CD8-positive, alpha-beta memory T cell (primary cell): Measurements from ENCODE around the gene CCDC15. TPM values are rescaled to one million over a fixed set of nuclear protein-coding genes. Genes with fewer than 3 reads are reported as not detected.
A peak's percentile ranks its signal among the peaks of the same experiment; 100 is the strongest.
"Not testable (repeated sequence)": the region's sequence is repeated elsewhere in the genome, so short reads cannot be mapped to it uniquely, and the experiment has no call there.

ENCODE experiments used
- CTCF ChIA-PET: fragments of 350-600 bp; sonication (Branson Sonifier 250); formaldehyde crosslinking; loops from one replicate; lab custom pipeline; 2021; ENCODE audit warnings: antibody characterized with exemption; lab: Charles Lee
- POLR2A ChIA-PET: fragments of 350-600 bp; sonication (Branson Sonifier 250); formaldehyde crosslinking; loops from one replicate; lab custom pipeline; 2021; ENCODE audit warnings: antibody characterized with exemption; lab: Charles Lee
- DNase-seq, 5 donors: peaks; one replicate each; pipeline versions ENCODE4 v3.0.0 to v3.0.0-alpha.2; 2020 to 2022; ENCODE audit warnings: mixed read lengths in 1 of 5
- H3K27ac ChIP-seq: one replicate; pipeline ENCODE4 v1.7.0; 2013; ENCODE audit warnings: low read depth, mild to moderate bottlenecking, low read length, moderate library complexity
- H3K27me3 ChIP-seq: 2 replicates; pipeline ENCODE4 v1.7.0; 2013; ENCODE audit warnings: low read length, mild to moderate bottlenecking; ENCODE audit not compliant: insufficient read depth, poor library complexity, severe bottlenecking
- H3K36me3 ChIP-seq: 2 replicates; pipeline ENCODE4 v1.7.0; 2013; ENCODE audit warnings: mild to moderate bottlenecking, low read length, moderate library complexity; ENCODE audit not compliant: insufficient read depth
- H3K4me1 ChIP-seq: 2 replicates; pipeline ENCODE4 v1.7.0; 2013; ENCODE audit warnings: mild to moderate bottlenecking, low read length, moderate library complexity; ENCODE audit not compliant: insufficient read depth
- H3K4me3 ChIP-seq: 2 replicates; pipeline ENCODE4 v1.7.0; 2013; ENCODE audit warnings: mild to moderate bottlenecking, low read length
- H3K9me3 ChIP-seq: 2 replicates; pipeline ENCODE4 v1.7.0; 2013; ENCODE audit warnings: mild to moderate bottlenecking, low read length
- H3K27ac Mint-ChIP-seq, 8 donors: one replicate each; pipeline ENCODE4 v1.8.0; 2020 to 2021; ENCODE audit warnings: mixed read lengths in 8 of 8, mild to moderate bottlenecking in 6 of 8, inconsistent platforms in 3 of 8, moderate library complexity in 3 of 8
- H3K27me3 Mint-ChIP-seq, 2 donors: one replicate each; pipeline ENCODE4 v1.8.0; 2020 to 2021; ENCODE audit warnings: mixed read lengths in 2 of 2, mild to moderate bottlenecking in 1 of 2, moderate library complexity in 1 of 2
- H3K36me3 Mint-ChIP-seq, 3 donors: one replicate each; pipeline ENCODE4 v1.8.0; 2020 to 2021; ENCODE audit warnings: mixed read lengths in 3 of 3, inconsistent platforms in 1 of 3, mild to moderate bottlenecking in 1 of 3
- H3K4me1 Mint-ChIP-seq, 3 donors: one replicate each; pipeline ENCODE4 v1.8.0; 2020 to 2021; ENCODE audit warnings: mixed read lengths in 3 of 3, inconsistent platforms in 1 of 3, mild to moderate bottlenecking in 1 of 3
- H3K4me3 Mint-ChIP-seq, 7 donors: one replicate each; pipeline ENCODE4 v1.8.0; 2020 to 2021; ENCODE audit warnings: mixed read lengths in 7 of 7, mild to moderate bottlenecking in 6 of 7, moderate library complexity in 4 of 7, inconsistent platforms in 2 of 7
- H3K9me3 Mint-ChIP-seq, 5 donors: one replicate each; pipeline ENCODE4 v1.8.0; 2020 to 2022; ENCODE audit warnings: mixed read lengths in 5 of 5, mild to moderate bottlenecking in 3 of 5, moderate library complexity in 2 of 5, inconsistent platforms in 1 of 5
- polyA plus RNA-seq: library from polyadenylated mRNA; unstranded; fragments of 300-500 nt; fragmentation: Illumina TruSeq; gene quantifications from one replicate; pipeline ENCODE4 v1.2.3, GENCODE V29; 2021
- total RNA-seq, 2 experiments: library from RNA; stranded (reverse); gene quantifications; one replicate each; pipeline ENCODE4 v1.2.3, GENCODE V29; 2021

The CCDC15 gene
- total and polyA plus RNA-seq, 3 experiments from 2014 or later = 1.6 to 3.7 (median 3.6) TPM

GRCh38 chr11:125088576-125089455 lies 134.8 kb downstream of the CCDC15 start:
- H3K9me3 Mint-ChIP-seq = no peaks in the 10 kb centered on the region
- H3K36me3 Mint-ChIP-seq = peaks cover 0 to 10% (median under 1%) of the 10 kb centered on the region in 3 donors
- no peaks in the 10 kb centered on the region for H3K4me1 ChIP-seq
- ChIA-PET CTCF (interaction anchor here (3.8 kb wide), 1 partner anchor 53 kb away, joined by 21 read pairs; no protein-coding TSS in a partner anchor), POLR2A (no interaction called here)
- no peaks in the 10 kb centered on the region for H3K36me3 ChIP-seq
- peaks cover 2 to 3% of the 10 kb centered on the region in 2 donors for H3K27me3 Mint-ChIP-seq
- no peaks in the 10 kb centered on the region for H3K9me3 ChIP-seq
- H3K27me3 ChIP-seq = no peaks in the 10 kb centered on the region
- no peak overlapping the region for H3K27ac ChIP-seq
- DNase-seq = no peak
- H3K4me3 ChIP-seq = no peak overlapping the region
- no peak overlapping the region for H3K4me3 Mint-ChIP-seq
- peak overlapping the region in 1 of 8 donors; percentile 72 for H3K27ac Mint-ChIP-seq
- no peaks in the 10 kb centered on the region for H3K4me1 Mint-ChIP-seq

DNA sequence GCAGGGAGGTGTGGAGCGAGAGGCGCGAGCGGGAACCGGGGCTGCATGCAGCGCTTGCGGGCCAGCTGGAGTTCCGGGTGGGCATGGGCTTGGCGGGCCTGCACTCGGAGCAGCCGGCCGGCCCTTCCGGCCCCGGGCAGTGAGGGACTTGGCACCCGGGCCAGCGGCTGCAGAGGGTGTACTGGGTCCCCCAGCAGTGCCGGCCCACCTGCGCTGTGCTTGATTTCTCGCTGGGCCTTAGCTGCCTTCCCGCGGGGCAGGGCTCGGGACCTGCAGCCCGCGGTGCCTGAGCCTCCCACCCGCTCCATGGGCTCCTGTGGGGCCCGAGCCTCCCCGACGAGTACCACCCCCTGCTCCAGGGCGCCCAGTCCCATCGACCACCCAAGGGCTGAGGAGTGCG lies 135.5 kb downstream of the CCDC15 start:
- H3K36me3 ChIP-seq, H3K27ac Mint-ChIP-seq, POLR2A ChIA-PET, H3K9me3 ChIP-seq, H3K9me3 Mint-ChIP-seq, H3K4me1 Mint-ChIP-seq, H3K4me3 Mint-ChIP-seq, H3K4me3 ChIP-seq, H3K27me3 ChIP-seq, H3K27me3 Mint-ChIP-seq, DNase-seq, H3K27ac ChIP-seq, H3K4me1 ChIP-seq, H3K36me3 Mint-ChIP-seq: not testable (repeated sequence)
- CTCF ChIA-PET = interaction anchor here (3.8 kb wide), 1 partner anchor 52 kb away, joined by 21 read pairs; no protein-coding TSS in a partner anchor

DNA sequence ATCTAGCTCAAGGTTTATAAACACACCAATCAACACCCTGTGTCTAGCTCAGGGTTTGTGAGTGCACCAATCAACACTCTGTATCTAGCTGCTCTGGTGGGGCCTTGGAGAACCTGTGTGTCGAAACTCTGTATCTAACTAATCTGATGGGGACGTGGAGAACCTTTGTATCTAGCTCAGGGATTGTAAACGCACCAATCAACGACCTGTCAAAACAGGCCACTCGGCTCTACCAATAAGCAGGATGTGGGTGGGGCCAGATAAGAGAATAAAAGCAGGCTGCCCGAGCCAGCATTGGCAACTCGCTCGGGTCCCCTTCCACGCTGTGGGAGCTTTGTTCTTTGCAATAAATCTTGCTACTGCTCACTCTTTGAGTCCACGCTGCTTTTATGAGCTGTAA lies 136.1 kb downstream of the CCDC15 start:
- H3K9me3 Mint-ChIP-seq, DNase-seq, H3K27me3 ChIP-seq, POLR2A ChIA-PET, H3K9me3 ChIP-seq, H3K4me1 Mint-ChIP-seq, H3K4me3 Mint-ChIP-seq, H3K27me3 Mint-ChIP-seq, H3K4me1 ChIP-seq, H3K27ac ChIP-seq, H3K36me3 Mint-ChIP-seq, H3K36me3 ChIP-seq, H3K4me3 ChIP-seq: not testable (repeated sequence)
- CTCF ChIA-PET = interaction anchor here (1.0 to 3.8 kb wide), 3 partner anchors 21 to 52 kb away, joined by 3 to 21 read pairs (median 17); partner anchors contain the start of gene TMEM218
- H3K27ac Mint-ChIP-seq = peak overlapping the region in 1 of 8 donors; percentile 33

- H3K27ac Mint-ChIP-seq = peak overlapping the region in 1 of 8 donors; percentile 33
- no peaks in the 10 kb centered on the region for H3K4me1 ChIP-seq
- POLR2A ChIA-PET = no interaction called here
Observed at GRCh38 chr11:125090816-125091215, 136.8 kb downstream of the CCDC15 start.

More at GRCh38 chr11:125090816-125091215, 136.8 kb downstream of the CCDC15 start:
- H3K27me3 Mint-ChIP-seq = no peaks in the 10 kb centered on the region
- no peak overlapping the region for H3K4me3 ChIP-seq
- H3K9me3 ChIP-seq = no peaks in the 10 kb centered on the region
- no peaks in the 10 kb centered on the region for H3K9me3 Mint-ChIP-seq
- H3K36me3 Mint-ChIP-seq = peaks cover 0 to 14% (median 7%) of the 10 kb centered on the region in 3 donors
- H3K27ac ChIP-seq = no peak overlapping the region
- CTCF ChIA-PET = interaction anchor here (0.8 to 3.8 kb wide), 9 partner anchors 20 to 90 kb away, joined by 3 to 21 read pairs (median 3); partner anchors contain the start of gene TMEM218
- no peak overlapping the region for H3K4me3 Mint-ChIP-seq
- H3K36me3 ChIP-seq = no peaks in the 10 kb centered on the region
- DNase-seq = no peak
- H3K4me1 Mint-ChIP-seq = no peaks in the 10 kb centered on the region
- no peaks in the 10 kb centered on the region for H3K27me3 ChIP-seq

Other genes with a start within 250 kb of the CCDC15 start
- 1 to 10 TPM; 4.6 to 6.4 TPM for gene NRGN, start 214.3 kb upstream of the CCDC15 start, total RNA-seq
- not detected for gene NRGN, start 214.3 kb upstream of the CCDC15 start, polyA plus RNA-seq
- gene VSIG2, start 201.9 kb upstream of the CCDC15 start, total RNA-seq = under 1 TPM; 0.24 to 0.40 TPM
- not detected for gene VSIG2, start 201.9 kb upstream of the CCDC15 start, polyA plus RNA-seq
- under 1 TPM; 0.35 to 0.77 TPM for gene ESAM, start 191.9 kb upstream of the CCDC15 start, total RNA-seq
- not detected for gene ESAM, start 191.9 kb upstream of the CCDC15 start, polyA plus RNA-seq
- gene MSANTD2, start 153.8 kb upstream of the CCDC15 start, total RNA-seq = 10 to 100 TPM; 12.3 to 13.2 TPM
- gene MSANTD2, start 153.8 kb upstream of the CCDC15 start, polyA plus RNA-seq = 4.4 TPM
- 1 to 10 TPM; 7.7 to 9.4 TPM for gene ROBO3, start 88.8 kb upstream of the CCDC15 start, total RNA-seq
- gene ROBO3, start 88.8 kb upstream of the CCDC15 start, polyA plus RNA-seq = 2.2 TPM
- not detected for gene ROBO4, start 56.3 kb upstream of the CCDC15 start, total RNA-seq
- not detected for gene ROBO4, start 56.3 kb upstream of the CCDC15 start, polyA plus RNA-seq
- gene HEPN1, start 35.0 kb upstream of the CCDC15 start, total RNA-seq = not detected
- not detected for gene HEPN1, start 35.0 kb upstream of the CCDC15 start, polyA plus RNA-seq
- not detected for gene HEPACAM, start 18.2 kb upstream of the CCDC15 start, total RNA-seq
- gene HEPACAM, start 18.2 kb upstream of the CCDC15 start, polyA plus RNA-seq = not detected
- gene SLC37A2, start 109.1 kb downstream of the CCDC15 start, total RNA-seq = 1 to 10 TPM; 1.5 to 2.0 TPM
- 0.33 TPM for gene SLC37A2, start 109.1 kb downstream of the CCDC15 start, polyA plus RNA-seq
- 10 to 100 TPM; 22.5 to 25.5 TPM for gene TMEM218, start 157.4 kb downstream of the CCDC15 start, total RNA-seq
- 36.6 TPM for gene TMEM218, start 157.4 kb downstream of the CCDC15 start, polyA plus RNA-seq
- gene PKNOX2, start 210.5 kb downstream of the CCDC15 start, total RNA-seq = not detected
- not detected for gene PKNOX2, start 210.5 kb downstream of the CCDC15 start, polyA plus RNA-seq